Kidney (tissue), 14 donors: Measurements from ENCODE around the gene KLHL29. TPM values are rescaled to one million over a fixed set of nuclear protein-coding genes. Genes with fewer than 3 reads are reported as not detected.

Experiments
- DNase-seq, 5 donors: peaks; one replicate each; pipeline ENCODE4 v3.0.0-alpha.2; 2013 to 2020
- FAIRE-seq: peaks from 2 replicates; lab custom pipeline; 2012; peaks lifted over from hg19 to GRCh38; lab: Jason Lieb, UNC
- H3K27ac ChIP-seq, 2 donors: one replicate each; pipeline ENCODE4 v1.7.0; 2013; ENCODE audit warnings: low read depth in 2 of 2, low read length in 2 of 2, inconsistent platforms in 1 of 2
- H3K27me3 ChIP-seq: one replicate; pipeline ENCODE4 v1.7.1; 2013; ENCODE audit warnings: low read length, inconsistent platforms; ENCODE audit not compliant: control insufficient read depth, insufficient read depth
- H3K36me3 ChIP-seq, 3 donors: one replicate each; pipeline versions ENCODE4 v1.7.0 to v1.7.1; 2013; ENCODE audit warnings: low read length in 3 of 3, control low read depth in 1 of 3, inconsistent platforms in 1 of 3; ENCODE audit not compliant: insufficient read depth in 3 of 3, control insufficient read depth in 2 of 3
- H3K4me1 ChIP-seq, 3 donors: one replicate each; pipeline versions ENCODE4 v1.7.0 to v1.7.1; 2013; ENCODE audit warnings: low read length in 3 of 3, inconsistent platforms in 1 of 3, low read depth in 1 of 3; ENCODE audit not compliant: control insufficient read depth in 2 of 3, insufficient read depth in 2 of 3
- H3K4me3 ChIP-seq, 3 donors: one replicate each; pipeline versions ENCODE4 v1.7.0 to v1.8.1; 2013; ENCODE audit warnings: low read length in 3 of 3, control low read depth in 1 of 3, inconsistent platforms in 1 of 3
- H3K9ac ChIP-seq, 3 donors: one replicate each; pipeline versions ENCODE4 v1.7.0 to v1.7.1; 2013; ENCODE audit warnings: low read length in 3 of 3, control low read depth in 1 of 3, inconsistent platforms in 1 of 3
- H3K9me3 ChIP-seq, 3 donors: one replicate each; pipeline versions ENCODE4 v1.7.0 to v1.7.1; 2013; ENCODE audit warnings: low read length in 3 of 3, control low read depth in 1 of 3, inconsistent platforms in 1 of 3; ENCODE audit not compliant: control insufficient read depth in 2 of 3, insufficient read depth in 1 of 3
- CTCF ChIP-seq: IDR thresholded peaks from 3 replicates; pipeline ENCODE4 v1.5.1; 2012; ENCODE audit warnings: mild to moderate bottlenecking, moderate library complexity, borderline replicate concordance; ENCODE audit not compliant: insufficient read depth; ENCODE audit errors: extremely low read depth
- intact Hi-C: fragments of 100-400 bp; cut with DNase I; formaldehyde crosslinking; loops from one replicate; pipeline ENCODE4 v1.11.1; 2022
- polyA plus RNA-seq: library from polyadenylated mRNA; stranded (reverse); fragments of 350-450 nt; fragmentation: Illumina TruSeq; extraction: RNeasy Lipid Tissue Mini Kit (QIAGEN cat#74804); gene quantifications from one replicate; pipeline ENCODE4 v1.2.3, GENCODE V29; 2014; ENCODE audit warnings: low read depth, low replicate concordance; ENCODE audit not compliant: insufficient read depth
- total RNA-seq: library from RNA; stranded (reverse); fragmentation: NEBNext Ultra II Directional; extraction: Animal tissue kit (Norgen Biotek cat#: 25700); gene quantifications from one replicate; pipeline ENCODE4 v1.2.1, GENCODE V29; 2021
- donor health status: control.
- donor health status: control.
- donor health status: control.
- donor health status: control.
- donor health status: control.
- donor health status: DM: yes; HTN: yes; CAD: no.
- donor health status: Normal renal cell carcinoma (clear cell type).

KLHL29 gene
- total and polyA plus RNA-seq, 2 donors from 2014 or later = 1.5 to 10.5 TPM

GRCh38 chr2:23669413-23670244 lies 284.6 kb downstream of the KLHL29 start:
- Histone ChIP-seq H3K4me1 (peaks cover 0 to 18% (median 10%) of the 10 kb centered on the region in 3 donors), H3K36me3 (peaks cover 0 to 2% (median 0%) of the 10 kb centered on the region in 3 donors), H3K27ac (peak overlapping the region; percentile 44 to 57), H3K27me3 (no peaks in the 10 kb centered on the region), H3K9me3 (no peaks in the 10 kb centered on the region), H3K9ac (peak overlapping the region in 1 of 3 donors; percentile 30), H3K4me3 (no peak overlapping the region)
- no peak for TF ChIP-seq CTCF
- intact Hi-C loops = no loop called here
- FAIRE-seq (peak; percentile 62), DNase-seq (peak; percentile 82 to 94 (median 87))

GRCh38 chr2:23670245-23670592 lies 285.2 kb downstream of the KLHL29 start:
- Histone ChIP-seq H3K27ac (peak overlapping the region; percentile 57 to 65), H3K36me3 (peaks cover 0 to 2% (median 0%) of the 10 kb centered on the region in 3 donors), H3K4me1 (peaks cover 0 to 18% (median 10%) of the 10 kb centered on the region in 3 donors), H3K9me3 (no peaks in the 10 kb centered on the region), H3K9ac (no peak overlapping the region), H3K27me3 (no peaks in the 10 kb centered on the region), H3K4me3 (no peak overlapping the region)
- DNase-seq = no peak
- no peak for TF ChIP-seq CTCF
- intact Hi-C loops = no loop called here
- no peak for FAIRE-seq

GRCh38 chr2:23673082-23673481 lies 288.1 kb downstream of the KLHL29 start:
- intact Hi-C loops = no loop called here
- no peaks in the 10 kb centered on the region for H3K27me3 ChIP-seq
- H3K9me3 ChIP-seq = no peaks in the 10 kb centered on the region
- H3K36me3 ChIP-seq = peaks cover 0 to 2% (median 0%) of the 10 kb centered on the region in 3 donors
- no peak for DNase-seq
- no peak overlapping the region for H3K4me3 ChIP-seq
- TF ChIP-seq CTCF = no peak
- peaks cover 0 to 18% (median 10%) of the 10 kb centered on the region in 3 donors for H3K4me1 ChIP-seq
- FAIRE-seq = no peak
- no peak overlapping the region for H3K27ac ChIP-seq
- H3K9ac ChIP-seq = no peak overlapping the region
